GM12801 (cell line): ENCODE measurements around the gene CYP2U1.

Experiments used
- TF ChIP-seq, protein P1 (sequence below): IDR thresholded peaks from one replicate; pipeline ENCODE4 v1.5.1; 2011; ENCODE audit warnings: control low read depth; ENCODE audit not compliant: insufficient read length; ENCODE audit errors: extremely low read depth

The CYP2U1 gene

DNA sequence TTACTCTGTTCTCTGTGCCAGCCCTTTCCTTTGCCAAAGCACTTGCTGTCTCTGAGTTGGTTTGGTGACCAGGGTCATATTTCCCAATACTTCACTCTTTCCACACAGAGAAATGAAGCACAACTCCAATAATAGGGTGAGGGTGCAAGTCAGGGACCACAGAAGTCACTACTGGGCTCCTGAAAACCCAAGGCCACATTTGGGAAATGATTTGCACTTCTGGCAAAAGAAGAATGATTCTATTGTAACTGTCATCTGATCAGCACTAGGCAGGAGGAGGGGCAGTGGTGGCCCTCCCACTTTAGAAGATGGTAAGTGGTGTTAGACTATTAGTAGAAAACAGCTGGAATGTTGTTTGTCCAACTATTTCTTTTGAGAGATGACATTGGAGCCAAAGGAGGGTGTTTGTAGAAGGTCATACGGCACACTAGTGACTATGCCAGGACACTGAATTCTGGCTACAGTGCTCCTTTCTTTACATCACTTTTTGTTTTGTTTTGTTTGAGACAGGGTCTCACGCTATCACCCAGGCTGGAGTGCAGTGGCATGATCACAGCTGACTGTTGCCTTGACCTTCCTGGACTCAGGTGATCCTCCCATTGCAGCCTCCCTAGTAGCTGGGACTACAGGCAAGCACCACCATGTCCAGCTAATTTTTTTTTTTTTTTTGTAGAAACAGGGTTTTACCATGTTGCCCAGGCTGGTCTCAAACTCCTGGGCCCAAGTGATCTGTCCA is 47.5 kb downstream of the CYP2U1 start:
- TF ChIP-seq, protein P1, sequence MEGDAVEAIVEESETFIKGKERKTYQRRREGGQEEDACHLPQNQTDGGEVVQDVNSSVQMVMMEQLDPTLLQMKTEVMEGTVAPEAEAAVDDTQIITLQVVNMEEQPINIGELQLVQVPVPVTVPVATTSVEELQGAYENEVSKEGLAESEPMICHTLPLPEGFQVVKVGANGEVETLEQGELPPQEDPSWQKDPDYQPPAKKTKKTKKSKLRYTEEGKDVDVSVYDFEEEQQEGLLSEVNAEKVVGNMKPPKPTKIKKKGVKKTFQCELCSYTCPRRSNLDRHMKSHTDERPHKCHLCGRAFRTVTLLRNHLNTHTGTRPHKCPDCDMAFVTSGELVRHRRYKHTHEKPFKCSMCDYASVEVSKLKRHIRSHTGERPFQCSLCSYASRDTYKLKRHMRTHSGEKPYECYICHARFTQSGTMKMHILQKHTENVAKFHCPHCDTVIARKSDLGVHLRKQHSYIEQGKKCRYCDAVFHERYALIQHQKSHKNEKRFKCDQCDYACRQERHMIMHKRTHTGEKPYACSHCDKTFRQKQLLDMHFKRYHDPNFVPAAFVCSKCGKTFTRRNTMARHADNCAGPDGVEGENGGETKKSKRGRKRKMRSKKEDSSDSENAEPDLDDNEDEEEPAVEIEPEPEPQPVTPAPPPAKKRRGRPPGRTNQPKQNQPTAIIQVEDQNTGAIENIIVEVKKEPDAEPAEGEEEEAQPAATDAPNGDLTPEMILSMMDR: no peak

DNA sequence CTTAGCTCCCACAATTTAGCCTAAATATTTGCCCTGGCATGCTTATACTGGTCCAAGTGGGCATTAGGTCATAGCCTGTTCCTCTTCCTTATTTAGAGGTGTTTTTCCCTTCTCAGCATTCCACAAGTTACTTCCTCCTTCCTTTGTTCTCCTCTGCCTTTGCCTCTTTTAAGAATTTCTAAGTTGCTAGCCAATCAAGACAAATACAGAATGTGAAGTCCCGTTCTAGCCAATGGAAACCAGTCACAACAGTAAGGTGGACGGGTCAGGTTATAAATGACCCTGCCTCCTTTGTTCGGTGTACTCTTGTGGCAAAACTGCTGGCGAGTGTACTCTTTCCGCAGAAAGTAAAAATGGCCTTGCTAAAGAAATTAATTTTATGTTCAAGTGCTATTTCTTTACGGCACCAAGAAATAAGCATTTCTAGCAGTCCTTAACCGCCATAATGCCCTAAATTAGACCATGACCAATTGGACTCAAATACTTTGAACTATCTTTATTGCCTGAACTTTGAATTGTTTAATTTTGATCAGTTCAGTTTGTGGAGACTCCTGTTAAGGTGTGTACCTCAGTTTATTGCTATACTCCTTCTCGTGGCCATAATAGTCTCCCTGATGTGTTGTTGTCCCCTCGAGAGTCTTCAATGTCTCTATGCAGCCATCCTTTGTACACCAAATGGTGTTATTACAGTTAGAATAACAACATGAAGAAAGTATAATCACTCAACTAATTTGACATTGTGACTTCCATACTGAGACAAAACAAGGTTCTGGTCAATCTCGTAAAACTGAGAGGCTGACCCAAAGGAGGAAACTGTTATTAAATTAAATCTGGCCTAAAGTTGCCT is 56.8 kb downstream of the CYP2U1 start:
- TF ChIP-seq, protein P1: no peak

DNA sequence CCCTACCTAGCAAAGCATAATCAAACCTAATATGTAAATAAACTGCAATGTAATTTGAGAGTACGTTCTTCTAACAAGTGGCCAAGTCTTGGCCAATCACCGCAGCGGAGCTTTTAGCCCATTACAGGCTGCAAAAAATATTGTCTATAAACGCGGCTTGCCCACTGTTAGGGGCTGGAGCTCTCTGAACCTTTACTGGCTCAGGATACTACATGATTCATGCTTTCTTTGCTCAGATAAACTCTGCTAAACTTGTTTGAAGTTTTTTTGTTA is 57.4 kb downstream of the CYP2U1 start:
- TF ChIP-seq, protein P1: no peak

DNA sequence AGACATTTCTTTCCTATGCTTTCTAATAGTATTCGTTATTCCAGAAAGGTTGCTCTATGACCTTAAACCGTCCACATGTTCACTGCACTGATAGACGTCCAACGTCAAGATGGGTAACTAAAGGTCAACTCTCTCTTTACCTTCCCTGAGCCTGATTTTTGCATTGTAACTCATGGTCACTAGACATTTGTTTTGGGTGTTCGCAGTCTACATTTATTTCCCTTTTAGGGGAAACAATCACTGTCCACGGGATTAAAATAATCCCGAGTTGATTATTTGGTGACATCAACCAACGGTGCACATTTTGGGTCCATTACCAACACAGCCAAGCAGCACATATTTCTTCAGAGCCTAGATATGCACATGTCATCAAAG is 57.8 kb downstream of the CYP2U1 start:
- TF ChIP-seq, protein P1: no peak

DNA sequence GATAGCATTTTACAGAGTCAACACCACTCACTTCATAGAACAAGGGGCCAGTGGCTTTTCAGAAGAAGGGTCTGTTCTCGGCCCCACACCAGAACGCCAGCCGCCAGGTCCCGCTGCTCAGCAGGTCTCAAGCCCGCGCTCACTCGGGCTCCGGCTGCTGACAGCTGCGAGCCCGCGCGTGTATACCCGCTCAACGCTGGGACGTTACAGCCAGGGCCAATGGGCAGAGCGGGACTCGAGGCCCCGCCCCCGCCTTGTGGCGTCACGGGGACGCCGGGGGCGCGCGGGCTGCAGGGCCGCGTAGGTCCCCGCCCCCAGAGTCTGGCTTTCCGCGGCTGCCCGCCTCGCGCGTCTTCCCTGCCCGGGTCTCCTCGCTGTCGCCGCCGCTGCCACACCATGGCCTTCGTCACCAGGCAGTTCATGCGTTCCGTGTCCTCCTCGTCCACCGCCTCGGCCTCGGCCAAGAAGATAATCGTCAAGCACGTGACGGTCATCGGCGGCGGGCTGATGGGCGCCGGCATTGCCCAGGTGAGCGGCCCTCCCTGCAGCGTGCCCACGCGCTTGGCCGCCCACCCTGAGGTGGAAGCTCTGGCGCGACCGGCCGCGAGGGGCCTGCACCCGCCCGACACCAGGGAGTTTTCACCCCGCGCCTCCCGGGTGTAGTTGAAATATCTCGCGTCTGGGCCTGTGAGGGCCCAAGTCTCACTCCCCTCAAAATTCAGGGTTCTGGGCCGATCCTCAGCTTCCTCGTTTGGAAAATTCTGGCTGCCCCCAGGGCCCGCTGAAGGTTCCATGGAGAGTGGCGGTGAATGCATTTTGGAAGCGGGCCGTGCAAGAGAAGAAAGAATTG is 58.4 kb downstream of the CYP2U1 start, which contains the start of gene HADH:
Gene HADH, plus strand, starts transcription at position 353 of the 850 bp plus-strand sequence. Its CDS starts 44 bp downstream, at position 397.
- TF ChIP-seq, protein P1: no peak

DNA sequence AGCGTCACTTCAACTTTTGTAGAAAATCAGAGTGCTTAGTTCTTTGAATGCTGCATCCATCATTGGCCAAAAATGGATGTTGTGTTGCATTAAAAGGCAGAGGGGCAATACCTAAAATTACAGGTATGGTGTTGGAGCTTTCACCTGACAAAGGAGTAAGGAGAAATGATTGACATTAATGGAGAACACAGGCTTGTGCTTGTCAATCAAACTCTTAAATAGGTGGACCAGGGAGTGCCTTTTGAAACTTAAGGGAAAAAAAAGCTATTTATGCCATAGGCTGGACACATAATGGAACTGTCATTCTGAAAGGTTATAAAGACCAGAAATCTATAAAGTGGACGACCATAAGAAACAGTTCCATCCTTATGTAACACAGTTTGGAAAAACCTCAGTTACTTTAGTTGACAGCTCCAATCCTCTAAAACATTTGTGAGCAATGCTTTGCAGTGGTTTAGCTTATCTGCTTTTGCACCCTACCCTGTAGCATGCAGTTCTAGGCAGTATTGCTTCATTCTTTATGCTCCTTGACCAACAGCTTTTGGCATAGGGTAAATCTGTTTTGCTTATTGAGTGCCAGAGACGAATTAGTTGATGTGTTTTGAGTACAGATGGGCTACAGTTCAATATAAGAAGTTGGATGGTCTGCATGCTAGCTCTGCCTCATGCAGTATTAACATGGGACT is 60.7 kb downstream of the CYP2U1 start:
- TF ChIP-seq, protein P1: no peak
